Measurements from ENCODE around the gene SPOCK2.

SPOCK2 gene

DNA sequence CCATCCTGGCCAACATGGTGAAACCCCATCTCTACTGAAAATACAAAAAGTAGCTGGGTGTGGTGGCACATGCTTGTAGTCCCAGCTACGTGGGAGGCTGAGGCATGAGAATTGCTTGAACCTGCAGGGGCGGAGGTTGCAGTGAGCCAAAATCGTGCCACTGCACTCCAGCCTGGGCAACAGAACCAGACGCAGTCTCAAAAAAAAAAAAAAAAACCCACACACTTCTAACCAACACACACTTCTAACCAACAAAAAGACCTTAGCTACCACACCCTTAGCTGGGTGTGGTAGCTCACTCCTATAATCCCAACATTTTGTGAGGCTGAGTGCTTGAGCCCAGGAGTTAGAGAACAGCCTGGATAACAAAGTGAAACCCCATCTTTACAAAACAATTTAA lies 33.9 kb upstream of the SPOCK2 start:
- no peaks in the 10 kb centered on the region for H3K36me3 ChIP-seq (replicated peaks; ENCODE audit: low read depth, low read length)
- no peak overlapping the region for H3K27ac ChIP-seq (ENCODE audit: low read length)
- no peak overlapping the region for H3K4me2 ChIP-seq (ENCODE audit: low read length)
- H3K4me3 ChIP-seq (ENCODE audit: low read length) = no peak overlapping the region
- H2AFZ ChIP-seq (ENCODE audit: low read depth, low read length) = no peak overlapping the region
- no peaks in the 10 kb centered on the region for H3K4me1 ChIP-seq (ENCODE audit: low read length)
- no peaks in the 10 kb centered on the region for H3K27me3 ChIP-seq (ENCODE audit: low read depth, low read length)
- H3K9me3 ChIP-seq (ENCODE audit: insufficient read depth, low read length) = no peaks in the 10 kb centered on the region
- no peak overlapping the region for H3K9ac ChIP-seq (ENCODE audit: low read length)
- H3K79me2 ChIP-seq (ENCODE audit: low read length) = no peaks in the 10 kb centered on the region
- H4K20me1 ChIP-seq (ENCODE audit: insufficient read depth, low read length) = no peaks in the 10 kb centered on the region
- TF ChIP-seq EZH2phosphoT487 (IDR thresholded peaks at IDR 0.05; ENCODE audit: low read depth) (no peak), CTCF (IDR thresholded peaks at IDR 0.05; ENCODE audit: low read depth, low read length) (no peak)

DNA sequence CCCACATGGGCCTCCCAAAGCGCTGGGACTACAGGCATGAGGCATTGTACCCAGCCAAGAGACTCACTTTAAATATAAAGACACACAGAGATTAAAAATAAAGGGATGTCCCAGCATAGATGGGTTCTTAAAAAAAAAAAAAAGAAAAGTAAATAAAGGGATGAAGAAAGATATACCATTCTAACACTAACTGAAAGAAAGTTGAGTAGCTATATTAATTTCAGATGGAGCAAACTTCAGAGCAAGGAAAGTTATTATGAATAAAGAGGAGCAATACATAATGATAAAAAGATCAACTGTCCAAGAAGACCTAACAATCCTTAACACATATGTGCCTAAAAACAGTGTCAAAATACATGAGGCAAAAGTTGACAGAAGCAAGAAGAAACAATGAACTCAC lies 33.0 kb upstream of the SPOCK2 start:
- no peaks in the 10 kb centered on the region for H3K79me2 ChIP-seq (ENCODE audit: low read length)
- no peak overlapping the region for H3K27ac ChIP-seq (ENCODE audit: low read length)
- no peak overlapping the region for H3K9ac ChIP-seq (ENCODE audit: low read length)
- TF ChIP-seq CTCF (IDR thresholded peaks at IDR 0.05; ENCODE audit: low read depth, low read length) = no peak
- TF ChIP-seq EZH2phosphoT487 (IDR thresholded peaks at IDR 0.05; ENCODE audit: low read depth) = no peak
- no peaks in the 10 kb centered on the region for H3K4me1 ChIP-seq (ENCODE audit: low read length)
- H3K27me3 ChIP-seq (ENCODE audit: low read depth, low read length) = no peaks in the 10 kb centered on the region
- H2AFZ ChIP-seq (ENCODE audit: low read depth, low read length) = no peak overlapping the region
- H3K4me3 ChIP-seq (ENCODE audit: low read length) = no peak overlapping the region
- H3K4me2 ChIP-seq (ENCODE audit: low read length) = no peak overlapping the region
- no peaks in the 10 kb centered on the region for H3K9me3 ChIP-seq (ENCODE audit: insufficient read depth, low read length)
- H3K36me3 ChIP-seq (replicated peaks; ENCODE audit: low read depth, low read length) = no peaks in the 10 kb centered on the region
- H4K20me1 ChIP-seq (ENCODE audit: insufficient read depth, low read length) = no peaks in the 10 kb centered on the region

DNA sequence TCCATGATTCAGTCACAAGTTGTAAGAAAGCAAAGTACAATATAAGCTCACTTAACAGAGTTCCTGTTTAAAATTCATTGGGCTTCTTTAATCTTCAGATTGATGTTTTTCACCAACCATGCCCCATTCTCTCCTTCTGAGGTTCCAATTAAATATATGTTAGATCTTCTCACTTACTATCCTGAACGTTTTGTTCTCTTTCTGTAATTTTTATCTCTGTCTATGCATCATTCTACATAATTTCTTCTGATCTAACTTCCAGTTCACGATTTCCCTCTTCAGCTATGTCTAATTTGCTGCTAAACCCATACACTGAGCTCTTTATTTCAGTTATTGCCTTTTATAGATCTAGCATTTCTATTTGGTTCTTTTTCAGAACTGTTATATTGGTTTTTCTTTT lies 28.0 kb upstream of the SPOCK2 start:
- Histone ChIP-seq H2AFZ (ENCODE audit: low read depth, low read length) (no peak overlapping the region), H3K4me1 (ENCODE audit: low read length) (no peaks in the 10 kb centered on the region), H3K79me2 (ENCODE audit: low read length) (no peaks in the 10 kb centered on the region), H4K20me1 (ENCODE audit: insufficient read depth, low read length) (no peaks in the 10 kb centered on the region), H3K4me2 (ENCODE audit: low read length) (no peak overlapping the region), H3K27ac (ENCODE audit: low read length) (no peak overlapping the region), H3K9me3 (ENCODE audit: insufficient read depth, low read length) (no peaks in the 10 kb centered on the region), H3K36me3 (replicated peaks; ENCODE audit: low read depth, low read length) (no peaks in the 10 kb centered on the region), H3K9ac (ENCODE audit: low read length) (no peak overlapping the region), H3K4me3 (ENCODE audit: low read length) (no peak overlapping the region), H3K27me3 (ENCODE audit: low read depth, low read length) (no peaks in the 10 kb centered on the region)
- TF ChIP-seq EZH2phosphoT487 (IDR thresholded peaks at IDR 0.05; ENCODE audit: low read depth) (no peak), CTCF (IDR thresholded peaks at IDR 0.05; ENCODE audit: low read depth, low read length) (no peak)

DNA sequence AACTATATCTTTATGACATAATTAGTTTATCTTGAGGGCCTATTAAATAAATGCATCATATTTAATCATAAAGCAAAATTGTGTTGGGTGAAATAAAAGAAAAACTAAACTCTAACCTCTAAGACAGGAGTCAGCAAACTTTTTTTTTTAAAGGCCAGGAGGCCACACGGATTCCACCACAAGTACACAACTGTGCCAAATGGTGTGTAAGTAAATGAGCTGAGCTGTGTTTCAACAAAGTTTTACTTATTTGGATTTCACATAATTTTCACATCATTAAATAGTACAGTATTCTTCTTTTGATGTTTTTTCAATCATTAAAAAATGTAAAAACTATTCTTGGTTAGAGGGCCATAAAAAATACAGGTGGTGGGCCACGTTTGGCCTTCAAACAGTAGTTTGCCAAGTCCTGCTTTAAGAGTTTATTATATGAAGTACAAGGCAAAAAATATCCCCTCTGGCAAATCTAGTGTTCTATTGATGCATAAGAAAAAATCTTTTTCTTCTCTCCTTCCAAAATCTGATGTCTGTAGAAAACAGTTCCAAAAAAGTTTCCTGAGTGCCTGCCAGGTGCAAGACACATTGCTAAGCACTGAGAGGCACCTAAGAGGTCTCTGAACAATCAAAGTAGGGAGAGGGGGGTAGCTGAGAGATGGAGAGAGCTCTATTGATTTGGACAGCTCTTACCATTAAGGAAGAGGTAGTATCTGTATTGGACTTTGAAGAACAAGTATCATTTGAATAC lies 26.5 kb upstream of the SPOCK2 start:
- no peaks in the 10 kb centered on the region for H4K20me1 ChIP-seq (ENCODE audit: insufficient read depth, low read length)
- H3K9ac ChIP-seq (ENCODE audit: low read length) = no peak overlapping the region
- no peaks in the 10 kb centered on the region for H3K36me3 ChIP-seq (replicated peaks; ENCODE audit: low read depth, low read length)
- TF ChIP-seq CTCF (IDR thresholded peaks at IDR 0.05; ENCODE audit: low read depth, low read length) = no peak
- TF ChIP-seq EZH2phosphoT487 (IDR thresholded peaks at IDR 0.05; ENCODE audit: low read depth) = no peak
- H3K4me2 ChIP-seq (ENCODE audit: low read length) = no peak overlapping the region
- no peaks in the 10 kb centered on the region for H3K4me1 ChIP-seq (ENCODE audit: low read length)
- H2AFZ ChIP-seq (ENCODE audit: low read depth, low read length) = no peak overlapping the region
- H3K27me3 ChIP-seq (ENCODE audit: low read depth, low read length) = no peaks in the 10 kb centered on the region
- no peaks in the 10 kb centered on the region for H3K9me3 ChIP-seq (ENCODE audit: insufficient read depth, low read length)
- H3K4me3 ChIP-seq (ENCODE audit: low read length) = no peak overlapping the region
- no peaks in the 10 kb centered on the region for H3K79me2 ChIP-seq (ENCODE audit: low read length)
- H3K27ac ChIP-seq (ENCODE audit: low read length) = no peak overlapping the region

Measured in OCI-LY3 (cell line).